IPS-11a (cell line): ENCODE measurements around the gene PAPPA2.
A peak's percentile ranks its signal among the peaks of the same experiment; 100 is the strongest.
"Not testable (repeated sequence)": the region's sequence is repeated elsewhere in the genome, so short reads cannot be mapped to it uniquely, and the experiment has no call there.

Experiments used
- H3K4me3 ChIP-seq: one replicate; pipeline ENCODE4 v1.5.1; 2013; ENCODE audit warnings: low read depth, low read length, control low read depth

Gene PAPPA2

GRCh38 chr1:176551146-176551545 is 88.2 kb downstream of the PAPPA2 start:
- H3K4me3 ChIP-seq = no peak overlapping the region

GRCh38 chr1:176552217-176552991 is 89.4 kb downstream of the PAPPA2 start:
- peak overlapping the region; percentile 27 for H3K4me3 ChIP-seq

GRCh38 chr1:176552999-176553398 is 90.0 kb downstream of the PAPPA2 start:
- H3K4me3 ChIP-seq = no peak overlapping the region

- H3K4me3 ChIP-seq = no peak overlapping the region
These were observed 93.3 kb downstream of the PAPPA2 start for GRCh38 chr1:176556288-176556687.

DNA sequence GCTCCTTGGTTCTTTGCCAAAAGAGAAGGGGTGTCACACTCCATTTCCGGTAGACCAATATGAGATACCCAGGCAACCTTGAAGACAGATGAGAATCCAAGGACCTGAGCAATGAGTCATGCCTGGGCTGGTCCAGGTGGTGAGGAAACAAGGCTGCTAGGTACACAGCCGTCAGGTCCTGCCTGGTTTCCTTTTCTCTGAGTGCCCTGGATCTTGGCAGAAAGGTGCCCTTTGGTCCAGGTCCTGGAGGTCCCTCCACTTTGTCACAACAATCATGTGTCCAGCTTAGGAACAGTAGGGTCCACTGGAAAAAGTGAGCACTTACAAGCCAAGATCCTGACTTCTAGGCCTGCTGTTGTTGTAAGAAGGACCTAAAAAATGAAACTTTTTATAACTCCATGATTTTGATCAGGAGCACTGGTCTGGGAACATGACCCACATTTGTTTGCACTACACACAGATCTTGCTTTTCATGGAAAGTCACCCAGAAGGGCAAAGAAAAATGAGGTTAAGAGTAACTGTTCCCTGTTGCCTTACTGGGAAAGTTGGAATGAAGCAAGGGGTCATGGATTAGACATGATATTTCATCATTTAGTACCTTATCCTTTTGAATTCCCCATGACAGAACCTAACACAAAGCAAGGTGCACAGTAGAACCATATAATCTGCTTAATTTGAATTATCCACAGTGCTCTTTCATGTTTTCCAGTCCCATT is 94.7 kb downstream of the PAPPA2 start:
- H3K4me3 ChIP-seq = no peak overlapping the region

- H3K4me3 ChIP-seq = no peak overlapping the region
These were observed 95.6 kb downstream of the PAPPA2 start for GRCh38 chr1:176558561-176558960.

DNA sequence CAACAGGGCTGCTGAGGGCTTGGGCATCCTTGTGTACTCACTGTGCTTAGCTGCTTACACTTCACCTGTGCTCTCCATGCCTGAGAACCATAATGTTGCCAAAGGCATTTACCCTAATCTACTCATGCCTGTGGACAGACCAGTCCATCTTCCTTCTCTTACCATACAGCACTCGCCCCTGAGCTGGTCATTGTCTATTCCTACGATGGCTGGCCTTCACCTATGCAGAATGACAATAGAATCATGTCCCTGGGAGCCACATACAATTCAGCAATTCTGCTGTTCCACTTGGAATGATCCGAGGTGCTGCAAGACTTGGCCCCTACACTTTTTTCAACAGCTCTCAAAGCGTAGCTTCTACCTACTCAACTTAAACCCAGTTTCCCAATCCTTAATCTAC is 96.5 kb downstream of the PAPPA2 start:
- no peak overlapping the region for H3K4me3 ChIP-seq

GRCh38 chr1:176559878-176560277 is 96.9 kb downstream of the PAPPA2 start:
- H3K4me3 ChIP-seq = no peak overlapping the region

DNA sequence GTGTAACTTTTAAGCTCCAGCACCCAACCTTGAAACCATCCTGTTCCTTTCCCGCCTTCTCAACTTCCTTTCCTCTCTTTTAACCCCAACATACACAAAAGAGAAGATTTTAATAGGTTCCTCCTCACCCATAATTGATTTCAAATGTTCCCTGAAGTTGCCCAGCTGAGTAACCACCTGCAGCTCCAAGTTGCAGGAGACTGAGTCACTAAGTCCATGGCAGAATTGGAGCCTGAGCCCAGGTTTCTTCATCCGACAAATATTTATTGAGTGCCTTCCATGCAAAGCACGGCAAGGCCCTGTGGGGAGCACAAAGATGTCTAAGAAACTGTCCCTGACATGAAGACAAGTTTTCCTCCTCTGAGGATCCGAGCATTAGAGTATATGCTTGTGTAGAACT is 97.7 kb downstream of the PAPPA2 start:
- H3K4me3 ChIP-seq = no peak overlapping the region

GRCh38 chr1:176561761-176562160 is 98.8 kb downstream of the PAPPA2 start:
- H3K4me3 ChIP-seq = not testable (repeated sequence)

- no peak overlapping the region for H3K4me3 ChIP-seq
These were observed 103.3 kb downstream of the PAPPA2 start for GRCh38 chr1:176566004-176566975.

- H3K4me3 ChIP-seq = no peak overlapping the region
These were observed 104.3 kb downstream of the PAPPA2 start for GRCh38 chr1:176567190-176567794.

- H3K4me3 ChIP-seq = no peak overlapping the region
These were observed 105.2 kb downstream of the PAPPA2 start for GRCh38 chr1:176568185-176568584.

DNA sequence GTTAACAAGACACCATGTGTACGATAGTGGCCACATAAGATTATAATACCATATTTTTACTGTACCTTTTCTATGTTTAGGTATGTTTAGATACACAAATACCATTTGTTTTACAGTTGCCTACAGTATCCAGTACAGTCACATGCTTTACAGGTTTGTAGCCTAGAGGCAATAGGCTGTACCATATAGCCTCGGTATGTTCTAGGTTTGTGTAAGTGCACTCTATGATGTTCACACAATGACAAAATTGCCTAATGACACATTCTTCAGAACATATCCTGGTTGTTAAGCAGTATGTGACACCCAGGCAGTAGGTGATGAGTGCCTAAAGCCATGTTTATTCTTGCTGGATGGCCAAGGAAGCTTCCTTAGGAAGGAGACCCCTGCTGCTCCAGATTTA is 111.8 kb downstream of the PAPPA2 start:
- no peak overlapping the region for H3K4me3 ChIP-seq

GRCh38 chr1:176575991-176576390 is 113.0 kb downstream of the PAPPA2 start:
- H3K4me3 ChIP-seq = no peak overlapping the region

- H3K4me3 ChIP-seq = no peak overlapping the region
These were observed 113.7 kb downstream of the PAPPA2 start for GRCh38 chr1:176576670-176577069.

DNA sequence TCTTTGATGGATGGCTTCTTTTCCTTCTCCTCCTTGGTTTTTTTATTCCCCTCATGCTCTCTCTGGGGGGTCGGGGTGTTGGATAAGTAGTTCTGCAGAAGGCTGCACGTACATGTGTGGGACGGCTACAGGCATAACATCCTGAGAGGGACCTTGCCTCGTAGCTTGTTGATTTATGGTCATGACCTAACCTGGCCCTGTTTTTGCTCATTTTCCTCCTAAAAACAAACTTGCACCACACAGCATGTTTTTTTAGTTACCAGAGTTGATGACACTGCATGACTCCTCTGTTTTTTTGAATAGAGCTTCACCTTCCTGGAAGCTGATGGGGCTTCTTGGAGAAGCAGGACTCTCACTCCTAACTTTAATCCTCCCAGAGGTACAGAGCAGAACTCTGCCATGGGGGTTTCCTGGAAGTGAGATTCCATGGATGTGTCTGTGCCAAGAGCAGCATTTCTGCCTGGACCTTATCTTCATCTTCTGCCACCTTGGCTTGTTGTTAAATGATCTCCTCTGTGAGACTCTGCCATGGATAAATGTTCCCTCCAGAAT is 114.7 kb downstream of the PAPPA2 start:
- H3K4me3 ChIP-seq = no peak overlapping the region

GRCh38 chr1:176579087-176579486 is 116.1 kb downstream of the PAPPA2 start:
- no peak overlapping the region for H3K4me3 ChIP-seq

GRCh38 chr1:176595217-176595616 is 132.2 kb downstream of the PAPPA2 start:
- no peak overlapping the region for H3K4me3 ChIP-seq

GRCh38 chr1:176601348-176601747 is 138.4 kb downstream of the PAPPA2 start:
- no peak overlapping the region for H3K4me3 ChIP-seq
